K562 (cell line): Measurements from ENCODE around the gene GRIN2A. TPM values are rescaled to one million over a fixed set of nuclear protein-coding genes. Genes with fewer than 3 reads are reported as not detected.
"Not testable (repeated sequence)": the region's sequence is repeated elsewhere in the genome, so short reads cannot be mapped to it uniquely, and the experiment has no call there.

Experiments
- ATAC-seq: fragments of 200-7000 bp; cut with Tn5 transposase; 3 replicates; pipeline ENCODE4 v1.9.1; 2020; ENCODE audit warnings: moderate library complexity
- BruUV-seq: library from RNA; stranded (reverse); fragments of 400-500 nt; replicated peaks from 2 replicates; lab custom pipeline; 2021; lab: Mats Ljungman, UMichigan
- CTCF ChIA-PET: fragments of 300-600 bp; formaldehyde crosslinking; extraction: SDS; loops from one replicate; lab custom pipeline; 2021; ENCODE audit warnings: low intra/inter-chr PET ratio; lab: Yijun Ruan, JAX
- POLR2A ChIA-PET: fragments of 300-600, 350-650 bp; sonication (Branson Sonifier 250); formaldehyde crosslinking; extraction: SDS; loops from one replicate; lab custom pipeline; 2021; ENCODE audit warnings: antibody characterized with exemption, inconsistent platforms; lab: Yijun Ruan, JAX
- DNase-seq, 4 experiments: peaks; one replicate each; pipeline versions ENCODE4 v3.0.0 to v3.0.0-alpha.2; 2011 to 2018; ENCODE audit warnings: low spot score in 3 of 4, mixed read lengths in 3 of 4; ENCODE audit errors: extremely low read depth in 1 of 4
- FAIRE-seq: peaks from 2 replicates; lab custom pipeline; 2011; peaks lifted over from hg19 to GRCh38; lab: Jason Lieb, UNC
- H2AFZ ChIP-seq: 2 replicates; pipeline ENCODE4 v1.6.0; 2011; ENCODE audit warnings: low read depth, low read length, control low read depth, inconsistent platforms
- H3K27ac ChIP-seq: fragments of 200-600 bp; 3 replicates; pipeline ENCODE4 v1.8.0; 2011; ENCODE audit warnings: low read depth, mild to moderate bottlenecking, control low read depth, inconsistent platforms, low read length, moderate library complexity, mixed read lengths; ENCODE audit errors: extremely low read depth
- H3K27me3 ChIP-seq, 2 experiments: fragments of 300-600 bp in 1 of 2; 2 replicates in 1 of 2; 3 replicates in 1 of 2; pipeline versions ENCODE4 v1.6.0 to v1.8.0; 2011; ENCODE audit warnings: inconsistent platforms in 2 of 2, low read length in 2 of 2, mild to moderate bottlenecking in 1 of 2, mixed read lengths in 1 of 2, moderate library complexity in 1 of 2; ENCODE audit not compliant: control insufficient read depth in 2 of 2, insufficient read depth in 2 of 2
- H3K36me3 ChIP-seq: fragments of 300-600 bp; 3 replicates; pipeline ENCODE4 v1.8.0; 2011; ENCODE audit warnings: mild to moderate bottlenecking, low read length, inconsistent platforms; ENCODE audit not compliant: control insufficient read depth, insufficient read depth
- H3K4me1 ChIP-seq, 2 experiments: fragments of 200-600 bp in 1 of 2; replicated peaks in 1 of 2; 2 replicates in 1 of 2; 3 replicates in 1 of 2; pipeline versions ENCODE4 v1.5.1 to v1.8.0; 2011; ENCODE audit warnings: inconsistent platforms in 2 of 2, low read length in 2 of 2, mild to moderate bottlenecking in 1 of 2, mixed read lengths in 1 of 2, moderate library complexity in 1 of 2; ENCODE audit not compliant: control insufficient read depth in 2 of 2, insufficient read depth in 2 of 2
- H3K4me2 ChIP-seq: 2 replicates; pipeline ENCODE4 v1.6.1; 2011; ENCODE audit warnings: low read length, control low read depth, inconsistent platforms, mixed read lengths; ENCODE audit not compliant: insufficient read depth
- H3K4me3 ChIP-seq: fragments of 200-600 bp; sonication (generic), shearing (Covaris generic); 2 replicates; pipeline ENCODE4 v1.5.1; 2016; ENCODE audit warnings: control low read depth, inconsistent platforms
- H3K79me2 ChIP-seq: fragments of 200-600 bp; 3 replicates; pipeline ENCODE4 v1.8.0; 2011; ENCODE audit warnings: low read length, inconsistent platforms; ENCODE audit not compliant: control insufficient read depth, insufficient read depth
- H3K9ac ChIP-seq, 2 experiments: 2 replicates each; pipeline versions ENCODE4 v1.6.0 to v1.6.1; 2011; ENCODE audit warnings: low read depth in 2 of 2, low read length in 2 of 2, control low read depth in 1 of 2, inconsistent platforms in 1 of 2, mild to moderate bottlenecking in 1 of 2, mixed read lengths in 1 of 2; ENCODE audit not compliant: insufficient read depth in 1 of 2
- H3K9me1 ChIP-seq: one replicate; pipeline ENCODE4 v1.6.0; 2011; ENCODE audit warnings: inconsistent platforms, mild to moderate bottlenecking, low read length, moderate library complexity; ENCODE audit not compliant: control insufficient read depth, insufficient read depth
- H3K9me3 ChIP-seq: replicated peaks from 2 replicates; pipeline ENCODE4 v1.5.1; 2011; ENCODE audit warnings: low read depth, low read length, inconsistent platforms; ENCODE audit not compliant: control insufficient read depth, insufficient read depth
- H4K20me1 ChIP-seq: replicated peaks from 2 replicates; pipeline ENCODE4 v1.6.1; 2011; ENCODE audit warnings: low read length, inconsistent platforms, mixed read lengths; ENCODE audit not compliant: control insufficient read depth, insufficient read depth
- ADNP ChIP-seq: fragments of 200-800 bp; sonication (Bioruptor generic); IDR thresholded peaks from 2 replicates; pipeline ENCODE4 v1.6.1; 2016; ENCODE audit warnings: missing genetic modification characterization, missing compliant biosample characterization
- KAT2B ChIP-seq: IDR thresholded peaks from one replicate; pipeline ENCODE4 v1.6.1; 2012; ENCODE audit warnings: low read depth, mild to moderate bottlenecking, control low read depth, inconsistent platforms, low read length, moderate library complexity
- RBM15 ChIP-seq: fragments of 200-400 bp; formaldehyde crosslinking; IDR thresholded peaks from 2 replicates; pipeline ENCODE4 v1.6.1; 2018; ENCODE audit warnings: mild to moderate bottlenecking, low read length, moderate library complexity; ENCODE audit not compliant: insufficient read depth
- RHOXF2B ChIP-seq: fragments of 250-450 bp; sonication (Bioruptor Pico); conservative IDR thresholded peaks from 2 replicates; pipeline ENCODE4 v1.5.1; 2021
- SETDB1 ChIP-seq: IDR thresholded peaks from one replicate; pipeline ENCODE4 v1.6.1; 2012; ENCODE audit warnings: low read length, control low read depth, inconsistent platforms
- U2AF1 ChIP-seq: fragments of 200-400 bp; formaldehyde crosslinking; optimal IDR thresholded peaks from 2 replicates; pipeline ENCODE3; 2017; ENCODE audit warnings: mild to moderate bottlenecking, low read depth, low read length, moderate library complexity
- ZNF253 ChIP-seq: fragments of 250-450 bp; sonication (Bioruptor Pico); conservative IDR thresholded peaks from 2 replicates; pipeline ENCODE4 v1.6.1; 2021; ENCODE audit warnings: mild to moderate bottlenecking
- ZNF408 ChIP-seq: fragments of 250-450 bp; sonication (Bioruptor Pico); IDR thresholded peaks from 2 replicates; pipeline ENCODE4 v1.4.0; 2020; ENCODE audit warnings: low read depth, mild to moderate bottlenecking, moderate library complexity
- WGBS: fragments of 100-300 bp; shearing (Covaris generic); methylation state at CpG from one replicate; pipeline ENCODE4 v1.1.6; 2016; ENCODE audit warnings: low coverage, mixed read lengths; ENCODE audit not compliant: insufficient coverage; ENCODE audit errors: missing lambda C conversion rate; 5-methylcytosine and 5-hydroxymethylcytosine counted together
- in situ Hi-C: fragments of 300-500 bp; cut with MboI; formaldehyde crosslinking; loops from 4 replicates; pipeline ENCODE4 v1.15.0; 2018; ENCODE audit warnings: inconsistent platforms, mixed read lengths
- intact Hi-C: fragments of 100-400 bp; cut with micrococcal nuclease; formaldehyde crosslinking; loops from 2 replicates; pipeline ENCODE4 v1.14.2; 2022
- polyA plus RNA-seq, 8 experiments: library from polyadenylated mRNA; depleted of rRNA in 4 of 8; stranded (reverse) in 5 of 8; unstranded in 3 of 8; fragments of >200 nt; fragmentation: Nextera tagmentation in 2 of 8; fragmentation: Illumina TruSeq in 1 of 8; extraction: Ambion mirVana in 2 of 8; extraction: Trizol in 1 of 8; gene quantifications; 2 replicates each; pipeline versions ENCODE4 v1.2.1 to v1.2.3, GENCODE V29; 2011 to 2014; ENCODE audit warnings: inconsistent platforms in 1 of 8, missing spikeins in 1 of 8
- total RNA-seq, 7 experiments: library from RNA; depleted of rRNA in 6 of 7; stranded (reverse); fragments of >200 nt in 6 of 7; fragmentation: Illumina TruSeq in 2 of 7; extraction: Trizol in 2 of 7; gene quantifications; 2 replicates each; pipeline versions ENCODE4 v1.2.1 to v1.2.3, GENCODE V29; 2011 to 2021; ENCODE audit warnings: low replicate concordance in 1 of 7
- TF ChIP-seq, protein P1 (sequence below), 3 experiments: fragments of 200-800 bp in 1 of 3; sonication (Bioruptor generic) in 1 of 3; sonication (generic) in 1 of 3; formaldehyde crosslinking in 1 of 3; IDR thresholded peaks; 2 replicates each; pipeline versions ENCODE4 v1.6.1 to v1.8.0; 2016 to 2022; ENCODE audit warnings: mild to moderate bottlenecking in 2 of 3, missing compliant biosample characterization in 2 of 3, missing genetic modification characterization in 2 of 3, missing genetic modification reagents in 1 of 3

GRIN2A gene
- total and polyA plus RNA-seq, 9 of the 15 experiments (the other 6 are each of a cell fraction or from before 2014, with no cell fraction given) = not detected

DNA sequence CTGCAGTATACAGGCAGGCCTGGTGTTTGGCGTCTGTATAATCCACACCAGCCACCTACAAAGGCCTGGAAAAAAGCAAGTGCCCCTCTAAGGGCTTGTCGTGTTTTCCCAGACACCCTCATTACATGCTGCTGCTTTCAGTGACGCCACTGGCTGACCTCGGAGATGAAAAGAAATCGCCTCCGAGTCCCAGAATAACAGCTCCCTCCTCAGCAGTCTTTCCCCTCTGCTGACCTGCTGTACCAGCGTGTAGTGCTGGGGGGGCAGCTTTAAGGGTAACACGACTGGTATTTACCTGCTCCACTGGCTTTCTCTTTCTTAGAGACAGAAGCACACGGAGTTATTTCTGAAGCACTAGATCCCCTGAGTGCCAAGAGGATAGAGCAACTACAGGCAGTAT, 296.8 kb downstream of the GRIN2A start:
- ATAC-seq = no peak
- no peak overlapping the region for H3K4me3 ChIP-seq
- TF ChIP-seq, protein P1, sequence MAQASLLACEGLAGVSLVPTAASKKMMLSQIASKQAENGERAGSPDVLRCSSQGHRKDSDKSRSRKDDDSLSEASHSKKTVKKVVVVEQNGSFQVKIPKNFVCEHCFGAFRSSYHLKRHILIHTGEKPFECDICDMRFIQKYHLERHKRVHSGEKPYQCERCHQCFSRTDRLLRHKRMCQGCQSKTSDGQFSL (CRISPR knock-in tag; IDR thresholded peaks at IDR 0.05) = no peak
- TF ChIP-seq, protein P1 (tag; IDR thresholded peaks at IDR 0.05) = no peak
- TF ChIP-seq SETDB1 = no peak
- TF ChIP-seq ADNP (tag) = no peak
- no peak for TF ChIP-seq KAT2B
- TF ChIP-seq RHOXF2B = no peak
- no peak for TF ChIP-seq ZNF253 (CRISPR knock-in tag)
- no peak for TF ChIP-seq RBM15
- TF ChIP-seq U2AF1 = no peak
- TF ChIP-seq ZNF408 (CRISPR knock-in tag) = no peak
- TF ChIP-seq, all 486 proteins: peak for 0
- intact Hi-C loops (no loop called here), in situ Hi-C loops (no loop called here)
- Histone ChIP-seq H3K9me3 (no peaks in the 10 kb centered on the region), H3K27ac (no peak overlapping the region), H4K20me1 (no peaks in the 10 kb centered on the region), H3K27me3 (peaks cover 0 to 2% of the 10 kb centered on the region in 2 experiments; a peak in 1 of 5 replicates), H3K79me2 (no peaks in the 10 kb centered on the region), H3K36me3 (no peaks in the 10 kb centered on the region), H3K9ac (no peak overlapping the region), H3K4me2 (no peak overlapping the region), H3K9me1 (no peaks in the 10 kb centered on the region), H2AFZ (no peak overlapping the region), H3K4me1 (no peaks in the 10 kb centered on the region)
- POLR2A ChIA-PET = no interaction called here
- no peak for DNase-seq
- 0% methylated on average over 9 of the region's 9 CpGs for WGBS
- BruUV-seq = no TSS peak
- no peak for FAIRE-seq
- CTCF ChIA-PET = no interaction called here

DNA sequence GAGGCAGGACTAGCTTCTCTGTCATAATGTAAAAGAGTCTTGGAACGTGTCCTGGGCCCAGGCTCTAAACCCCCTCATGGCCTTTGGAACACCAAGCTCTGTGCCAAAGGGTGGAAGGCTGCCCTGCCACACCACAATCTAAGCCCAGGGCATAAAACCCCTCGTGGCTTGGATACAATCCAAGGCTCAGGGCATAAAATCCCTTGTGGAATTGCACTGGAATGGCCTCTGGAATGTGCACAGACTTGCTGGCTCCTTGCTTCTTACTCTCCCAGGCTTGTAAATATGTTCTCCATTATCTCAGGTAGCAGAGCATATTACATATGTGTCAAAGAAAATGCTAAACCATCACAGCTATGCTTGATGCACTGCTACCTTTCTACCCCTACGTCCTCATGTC, 306.2 kb downstream of the GRIN2A start:
- H3K9me1 ChIP-seq, intact Hi-C loops, H3K36me3 ChIP-seq, H2AFZ ChIP-seq, H3K79me2 ChIP-seq, H3K4me2 ChIP-seq, FAIRE-seq, H4K20me1 ChIP-seq, H3K9me3 ChIP-seq, H3K4me3 ChIP-seq, DNase-seq, CTCF ChIA-PET, BruUV-seq, in situ Hi-C loops, H3K27me3 ChIP-seq, H3K9ac ChIP-seq, H3K27ac ChIP-seq, H3K4me1 ChIP-seq, ATAC-seq: not testable (repeated sequence)
- WGBS = 0% methylated on average over 3 of the region's 3 CpGs
- POLR2A ChIA-PET = interaction anchor here (1.0 to 1.1 kb wide), 2 partner anchors 8 to 52 kb away, joined by 3 to 5 read pairs; no protein-coding TSS in a partner anchor
